ENCODE results near the gene BIN1. TPM values are rescaled to one million over a fixed set of nuclear protein-coding genes. Genes with fewer than 3 reads are reported as not detected.

The BIN1 gene
- total RNA-seq, 2 experiments from 2014 or later = 1.5 to 14.1 TPM

DNA sequence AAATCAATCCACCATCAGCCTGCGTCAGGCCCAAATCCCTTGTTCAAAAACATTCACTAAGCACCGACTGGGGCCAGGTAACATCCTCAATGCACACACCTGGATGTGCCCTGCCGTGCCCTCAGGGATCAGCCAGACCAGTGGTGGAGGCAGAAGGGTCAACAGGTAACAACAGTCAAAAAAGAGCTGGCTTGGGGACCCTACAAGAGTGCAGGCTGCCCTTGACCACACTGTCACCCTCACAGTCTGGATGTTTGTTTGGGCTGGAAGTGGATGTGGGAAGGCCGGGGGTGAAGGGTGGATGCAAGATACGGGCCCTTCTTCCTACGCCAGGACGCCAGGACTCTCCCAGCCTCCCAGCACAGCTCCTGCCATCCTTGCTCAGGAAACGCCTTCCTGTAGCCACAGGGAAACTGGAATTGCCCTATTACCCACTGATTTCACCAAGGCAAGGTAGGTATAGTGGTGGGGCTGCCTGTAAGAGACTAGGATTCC is 2.7 kb downstream of the BIN1 start:
- no TSS peak for BruUV-seq (replicated peaks)
- H3K4me1 ChIP-seq (ENCODE audit: insufficient read depth, low read length, poor library complexity, severe bottlenecking) = no peaks in the 10 kb centered on the region
- H3K9me3 ChIP-seq (ENCODE audit: low read length) = no peaks in the 10 kb centered on the region
- no peaks in the 10 kb centered on the region for H4K20me1 ChIP-seq (ENCODE audit: insufficient read depth, low read length)
- no peak overlapping the region for H3K4me3 ChIP-seq (ENCODE audit: low read depth, low read length, poor library complexity, severe bottlenecking)
- H3K36me3 ChIP-seq (ENCODE audit: insufficient read depth, low read length) = no peaks in the 10 kb centered on the region
- intact Hi-C loops (cut with micrococcal nuclease; ENCODE audit: unreplicated experiment) = no loop called here
- no peak overlapping the region for H2AFZ ChIP-seq (ENCODE audit: low read length)
- TF ChIP-seq, protein P1, sequence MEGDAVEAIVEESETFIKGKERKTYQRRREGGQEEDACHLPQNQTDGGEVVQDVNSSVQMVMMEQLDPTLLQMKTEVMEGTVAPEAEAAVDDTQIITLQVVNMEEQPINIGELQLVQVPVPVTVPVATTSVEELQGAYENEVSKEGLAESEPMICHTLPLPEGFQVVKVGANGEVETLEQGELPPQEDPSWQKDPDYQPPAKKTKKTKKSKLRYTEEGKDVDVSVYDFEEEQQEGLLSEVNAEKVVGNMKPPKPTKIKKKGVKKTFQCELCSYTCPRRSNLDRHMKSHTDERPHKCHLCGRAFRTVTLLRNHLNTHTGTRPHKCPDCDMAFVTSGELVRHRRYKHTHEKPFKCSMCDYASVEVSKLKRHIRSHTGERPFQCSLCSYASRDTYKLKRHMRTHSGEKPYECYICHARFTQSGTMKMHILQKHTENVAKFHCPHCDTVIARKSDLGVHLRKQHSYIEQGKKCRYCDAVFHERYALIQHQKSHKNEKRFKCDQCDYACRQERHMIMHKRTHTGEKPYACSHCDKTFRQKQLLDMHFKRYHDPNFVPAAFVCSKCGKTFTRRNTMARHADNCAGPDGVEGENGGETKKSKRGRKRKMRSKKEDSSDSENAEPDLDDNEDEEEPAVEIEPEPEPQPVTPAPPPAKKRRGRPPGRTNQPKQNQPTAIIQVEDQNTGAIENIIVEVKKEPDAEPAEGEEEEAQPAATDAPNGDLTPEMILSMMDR (conservative IDR thresholded peaks at IDR 0.05; ENCODE audit: low read length) = no peak
- TF ChIP-seq EZH2phosphoT487 (IDR thresholded peaks at IDR 0.05; ENCODE audit: borderline replicate concordance, low read depth, low read length) = no peak
- DNase-seq (ENCODE audit: low spot score) = no peak
- POLR2A ChIA-PET = no interaction called here
- H3K27ac ChIP-seq (ENCODE audit: low read depth, low read length, poor library complexity, severe bottlenecking) = no peak overlapping the region
- no peaks in the 10 kb centered on the region for H3K79me2 ChIP-seq (ENCODE audit: insufficient read depth, low read depth, low read length)
- H3K4me2 ChIP-seq (ENCODE audit: low read length) = no peak overlapping the region
- H3K9me2 ChIP-seq (ENCODE audit: insufficient read depth, low read length) = no peaks in the 10 kb centered on the region
- CTCF ChIA-PET (ENCODE audit: unreplicated experiment) = no interaction called here

DNA sequence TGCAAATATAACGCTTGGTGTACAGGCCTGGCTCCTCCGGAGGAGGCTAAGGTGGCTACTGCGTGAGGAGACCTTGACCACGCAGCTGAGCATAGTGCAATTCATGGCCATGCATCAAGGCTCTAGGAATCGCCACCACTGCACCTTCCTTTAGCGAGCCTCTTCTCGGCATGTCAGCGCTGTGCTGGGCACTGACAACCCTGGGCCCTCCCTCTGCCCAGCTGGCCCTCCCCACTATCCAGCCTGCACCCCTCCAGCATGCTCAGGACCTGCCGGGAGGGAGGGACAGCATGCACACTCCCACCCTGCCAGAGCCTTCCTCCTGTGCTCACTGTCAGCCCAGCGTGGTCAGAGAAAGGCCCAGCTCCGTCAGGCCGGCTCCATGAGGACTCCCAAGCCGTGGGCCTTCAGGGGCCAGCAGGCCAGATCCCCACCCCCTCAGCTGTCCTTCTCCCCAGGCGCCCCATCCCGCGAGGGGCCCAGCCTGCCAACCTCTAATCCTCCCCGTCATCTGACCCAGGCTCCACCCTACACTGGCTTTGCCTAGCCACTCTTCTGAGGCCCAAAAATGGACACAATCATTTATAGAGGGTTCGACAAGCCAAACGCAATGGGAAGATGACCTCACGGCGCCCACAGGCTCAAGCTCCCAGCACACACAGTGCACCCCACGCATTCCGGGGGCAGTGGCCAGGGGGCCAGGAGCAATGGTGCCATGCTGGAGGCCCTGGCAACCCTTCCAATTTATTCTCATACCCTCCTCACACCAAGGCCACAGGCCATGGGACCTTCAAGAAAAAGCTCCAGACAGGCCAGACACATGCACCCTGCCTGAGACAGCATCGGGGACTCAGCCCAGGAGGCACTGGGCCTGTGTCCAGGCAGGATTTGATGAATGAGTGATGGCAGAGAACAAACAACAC is 3.5 kb downstream of the BIN1 start:
- H2AFZ ChIP-seq (ENCODE audit: low read length) = no peak overlapping the region
- H3K9me3 ChIP-seq (ENCODE audit: low read length) = no peaks in the 10 kb centered on the region
- intact Hi-C loops (cut with micrococcal nuclease; ENCODE audit: unreplicated experiment) = no loop called here
- H3K36me3 ChIP-seq (ENCODE audit: insufficient read depth, low read length) = no peaks in the 10 kb centered on the region
- no peaks in the 10 kb centered on the region for H3K4me1 ChIP-seq (ENCODE audit: insufficient read depth, low read length, poor library complexity, severe bottlenecking)
- no peak for DNase-seq (ENCODE audit: low spot score)
- no peaks in the 10 kb centered on the region for H4K20me1 ChIP-seq (ENCODE audit: insufficient read depth, low read length)
- no peak overlapping the region for H3K27ac ChIP-seq (ENCODE audit: low read depth, low read length, poor library complexity, severe bottlenecking)
- BruUV-seq (replicated peaks) = no TSS peak
- ChIA-PET CTCF (ENCODE audit: unreplicated experiment) (no interaction called here), POLR2A (no interaction called here)
- no peak overlapping the region for H3K4me3 ChIP-seq (ENCODE audit: low read depth, low read length, poor library complexity, severe bottlenecking)
- H3K79me2 ChIP-seq (ENCODE audit: insufficient read depth, low read depth, low read length) = no peaks in the 10 kb centered on the region
- TF ChIP-seq, protein P1 (conservative IDR thresholded peaks at IDR 0.05; ENCODE audit: low read length) = no peak
- no peak overlapping the region for H3K4me2 ChIP-seq (ENCODE audit: low read length)
- no peaks in the 10 kb centered on the region for H3K9me2 ChIP-seq (ENCODE audit: insufficient read depth, low read length)
